Adipocyte (in vitro differentiated cells): ENCODE measurements around the gene NOP9.

Source experiments
- DNase-seq: peaks from one replicate; pipeline ENCODE4 v3.0.0-alpha.2; 2015; ENCODE audit warnings: low read depth
- H3K27me3 ChIP-seq: replicated peaks from 2 replicates; pipeline ENCODE4 v1.7.0; 2013; ENCODE audit warnings: mild to moderate bottlenecking, low read length, moderate library complexity; ENCODE audit not compliant: control insufficient read depth, insufficient read depth
- H3K36me3 ChIP-seq: 2 replicates; pipeline ENCODE4 v1.7.0; 2013; ENCODE audit warnings: low read length, mild to moderate bottlenecking, moderate library complexity; ENCODE audit not compliant: control insufficient read depth, insufficient read depth, severe bottlenecking
- H3K4me1 ChIP-seq: 2 replicates; pipeline ENCODE4 v1.7.0; 2013; ENCODE audit warnings: mild to moderate bottlenecking, low read length, moderate library complexity; ENCODE audit not compliant: control insufficient read depth, insufficient read depth
- H3K4me3 ChIP-seq: 2 replicates; pipeline ENCODE4 v1.7.0; 2013; ENCODE audit warnings: mild to moderate bottlenecking, low read length, moderate library complexity
- H3K9ac ChIP-seq: 2 replicates; pipeline ENCODE4 v1.7.0; 2013; ENCODE audit warnings: mild to moderate bottlenecking, low read length, moderate library complexity
- H3K9me3 ChIP-seq: 2 replicates; pipeline ENCODE4 v1.7.0; 2013; ENCODE audit warnings: mild to moderate bottlenecking, low read length, moderate library complexity; ENCODE audit not compliant: control insufficient read depth

The NOP9 gene

GRCh38 chr14:24300326-24300980 is 803 bp downstream of the NOP9 start:
- H3K4me1 ChIP-seq: peaks cover 23% of the 10 kb centered on the region
- no peak for DNase-seq
- peak overlapping the region; percentile 96 for H3K9ac ChIP-seq
- peak overlapping the region; percentile 96 for H3K4me3 ChIP-seq
- no peaks in the 10 kb centered on the region for H3K27me3 ChIP-seq
- H3K36me3 ChIP-seq: peaks cover 49% of the 10 kb centered on the region
- H3K9me3 ChIP-seq: no peaks in the 10 kb centered on the region

- Histone ChIP-seq H3K9ac (no peak overlapping the region), H3K36me3 (peaks cover 56% of the 10 kb centered on the region), H3K9me3 (no peaks in the 10 kb centered on the region), H3K27me3 (no peaks in the 10 kb centered on the region), H3K4me1 (peaks cover 19% of the 10 kb centered on the region), H3K4me3 (no peak overlapping the region)
- no peak for DNase-seq
These were observed 4.4 kb downstream of the NOP9 start for GRCh38 chr14:24304019-24304387.

GRCh38 chr14:24307156-24307574 is 7.5 kb downstream of the NOP9 start:
- no peaks in the 10 kb centered on the region for H3K27me3 ChIP-seq
- H3K4me3 ChIP-seq: no peak overlapping the region
- H3K36me3 ChIP-seq: peaks cover 49% of the 10 kb centered on the region
- DNase-seq: no peak
- H3K9ac ChIP-seq: no peak overlapping the region
- H3K4me1 ChIP-seq: peaks cover 22% of the 10 kb centered on the region
- no peaks in the 10 kb centered on the region for H3K9me3 ChIP-seq

DNA sequence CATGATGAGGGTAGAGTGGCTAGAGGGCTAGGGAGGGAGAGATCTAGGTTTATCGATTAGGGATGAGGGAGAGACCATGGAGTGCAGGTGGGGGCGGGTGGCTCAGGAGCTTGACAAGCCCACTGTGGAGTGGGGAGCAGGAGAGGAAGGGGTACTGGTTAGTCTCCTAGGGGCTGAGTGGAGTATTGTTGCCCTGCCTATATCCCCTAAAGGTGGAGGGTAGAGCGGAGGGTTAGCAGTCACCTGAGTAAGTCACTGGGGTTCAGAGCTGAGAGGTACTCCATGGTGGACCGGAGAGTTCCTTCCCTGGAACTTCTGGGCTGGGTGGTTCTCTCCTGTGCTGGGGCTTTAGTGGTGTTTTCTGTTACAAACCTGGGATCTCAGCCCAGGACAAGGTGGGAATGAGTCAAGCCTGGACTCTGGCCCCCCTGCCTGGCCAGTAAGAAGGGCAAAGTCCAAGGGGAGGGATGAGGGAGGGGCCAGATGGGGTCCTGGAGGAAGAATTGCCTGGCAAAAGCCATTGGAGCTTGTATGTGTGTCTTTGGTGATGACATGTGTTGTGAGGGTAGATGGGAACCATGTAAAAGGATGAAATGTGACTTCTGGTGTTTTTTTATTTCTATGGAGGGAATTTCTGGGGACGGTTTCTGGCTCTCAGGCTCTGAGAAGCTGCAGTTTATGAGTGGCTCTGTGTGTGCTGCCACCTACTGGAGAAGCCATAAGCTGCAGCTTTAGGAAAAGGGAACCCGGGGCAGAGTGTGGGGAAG is 8.1 kb downstream of the NOP9 start, which contains the start of gene CIDEB:
TSS of gene CIDEB (minus strand) at position 403 of the 767 bp plus-strand sequence. CDS start at position 284, 119 bp downstream.
- H3K4me3 ChIP-seq: no peak within 1 kb of the TSS
- no peak within 1 kb of the TSS for H3K9ac ChIP-seq
- H3K9me3 ChIP-seq: no peaks in the 10 kb centered on the region
- no peaks in the 10 kb centered on the region for H3K27me3 ChIP-seq
- peaks cover 43% of the 10 kb centered on the region for H3K36me3 ChIP-seq
- peak; percentile 84 for DNase-seq
- peaks cover 22% of the 10 kb centered on the region for H3K4me1 ChIP-seq

- Histone ChIP-seq H3K4me3 (no peak overlapping the region), H3K9me3 (no peaks in the 10 kb centered on the region), H3K36me3 (peaks cover 36% of the 10 kb centered on the region), H3K4me1 (peaks cover 22% of the 10 kb centered on the region), H3K27me3 (no peaks in the 10 kb centered on the region), H3K9ac (no peak overlapping the region)
- DNase-seq: no peak
These were observed 8.9 kb downstream of the NOP9 start for GRCh38 chr14:24308342-24309124.

DNA sequence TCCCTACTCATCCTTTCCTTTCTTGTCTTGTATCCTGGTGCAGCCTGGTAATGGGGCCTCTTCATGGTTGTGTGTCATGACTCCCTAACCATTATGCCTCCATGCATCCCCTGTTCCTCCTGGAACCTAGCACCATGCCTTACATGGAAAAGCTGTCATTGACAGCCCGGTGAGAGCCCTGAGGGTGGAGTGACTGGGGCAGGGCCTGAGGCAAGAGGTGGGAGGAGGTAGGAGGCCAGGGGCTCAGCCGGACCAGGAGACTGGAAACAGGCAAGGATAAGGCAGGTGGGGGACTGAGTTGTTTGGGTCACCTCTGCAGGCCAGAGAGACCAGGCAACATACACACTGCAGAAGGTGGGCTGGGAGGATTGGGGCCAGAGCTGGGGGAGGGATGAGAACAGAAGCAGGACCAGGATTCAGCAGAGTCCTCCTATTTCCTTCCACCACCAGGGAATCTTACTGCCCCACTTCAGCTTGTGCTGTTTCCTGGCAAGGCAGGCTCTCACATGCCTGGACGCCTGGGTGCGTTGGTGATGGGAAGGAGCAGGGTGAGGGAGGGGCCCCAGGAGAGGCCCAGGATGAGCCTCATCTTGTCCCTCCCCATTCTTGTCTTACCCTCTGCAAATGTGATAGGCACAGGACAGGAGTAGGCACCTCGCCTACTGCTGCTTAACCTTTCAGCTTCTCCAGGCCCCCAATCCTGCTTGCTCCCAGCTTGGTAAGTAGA is 10.1 kb downstream of the NOP9 start, which contains the start of gene LTB4R2:
TSS of gene LTB4R2 (plus strand) at position 603 of the 727 bp plus-strand sequence. CDS start 525 bp downstream, outside the sequence.
- no peak for DNase-seq
- peak within 1 kb of the TSS; percentile 54 for H3K9ac ChIP-seq
- peak within 1 kb of the TSS; percentile 68 for H3K4me3 ChIP-seq
- no peaks in the 10 kb centered on the region for H3K9me3 ChIP-seq
- peaks cover 24% of the 10 kb centered on the region for H3K36me3 ChIP-seq
- peaks cover 22% of the 10 kb centered on the region for H3K4me1 ChIP-seq
- H3K27me3 ChIP-seq: no peaks in the 10 kb centered on the region

GRCh38 chr14:24310265-24310645 is 10.6 kb downstream of the NOP9 start:
- H3K4me3 ChIP-seq: peak overlapping the region; percentile 68
- peaks cover 19% of the 10 kb centered on the region for H3K36me3 ChIP-seq
- H3K9ac ChIP-seq: peak overlapping the region; percentile 54
- no peaks in the 10 kb centered on the region for H3K9me3 ChIP-seq
- peaks cover 22% of the 10 kb centered on the region for H3K4me1 ChIP-seq
- H3K27me3 ChIP-seq: no peaks in the 10 kb centered on the region
- DNase-seq: no peak

GRCh38 chr14:24310646-24311604 is 11.3 kb downstream of the NOP9 start, which contains the start of gene LTB4R:
Gene LTB4R (plus strand): TSS chr14:24311502. CDS start chr14:24315652, 4,150 bp downstream.
- Histone ChIP-seq H3K27me3 (peaks cover 5% of the 10 kb centered on the region), H3K4me3 (peak within 1 kb of the TSS; percentile 68), H3K4me1 (peaks cover 22% of the 10 kb centered on the region), H3K36me3 (peaks cover 12% of the 10 kb centered on the region), H3K9me3 (no peaks in the 10 kb centered on the region), H3K9ac (peak within 1 kb of the TSS; percentile 61)
- peak; percentile 55 for DNase-seq

GRCh38 chr14:24311837-24312615 is 12.4 kb downstream of the NOP9 start:
- peak; percentile 56 for DNase-seq

More at GRCh38 chr14:24311837-24312615, 12.4 kb downstream of the NOP9 start:
- Histone ChIP-seq H3K9me3 (no peaks in the 10 kb centered on the region), H3K36me3 (peaks cover 1% of the 10 kb centered on the region), H3K4me3 (peak overlapping the region; percentile 68), H3K27me3 (peaks cover 7% of the 10 kb centered on the region), H3K4me1 (peaks cover 24% of the 10 kb centered on the region), H3K9ac (peak overlapping the region; percentile 61)
